ENCODE results near the gene COL9A3. TPM values are rescaled to one million over a fixed set of nuclear protein-coding genes. Genes with fewer than 3 reads are reported as not detected.
"Not testable (repeated sequence)": the region's sequence is repeated elsewhere in the genome, so short reads cannot be mapped to it uniquely, and the experiment has no call there.

Gene COL9A3
- total RNA-seq, 2 experiments from 2014 or later, result 0.45 TPM; not detected in 1

- H3K27me3 Mint-ChIP-seq, result no peaks in the 10 kb centered on the region
- H3K9me3 Mint-ChIP-seq (ENCODE audit: low read depth), result no peaks in the 10 kb centered on the region
- H3K4me1 Mint-ChIP-seq, result no peaks in the 10 kb centered on the region
- no peak for DNase-seq
- CTCF ChIA-PET, result no interaction called here
- H3K27ac Mint-ChIP-seq, result no peak overlapping the region
- H3K36me3 Mint-ChIP-seq, result no peaks in the 10 kb centered on the region
- no peak overlapping the region for H3K4me3 Mint-ChIP-seq
- ATAC-seq, result no peak
Measured at GRCh38 chr20:62838128-62838891, 21.5 kb downstream of the COL9A3 start.

GRCh38 chr20:62839261-62839660, 22.4 kb downstream of the COL9A3 start:
- H3K27ac Mint-ChIP-seq, result no peak overlapping the region
- no peaks in the 10 kb centered on the region for H3K36me3 Mint-ChIP-seq
- H3K4me3 Mint-ChIP-seq, result no peak overlapping the region
- ATAC-seq (no peak), DNase-seq (no peak)
- CTCF ChIA-PET, result no interaction called here
- no peaks in the 10 kb centered on the region for H3K4me1 Mint-ChIP-seq
- H3K9me3 Mint-ChIP-seq (ENCODE audit: low read depth), result no peaks in the 10 kb centered on the region
- no peaks in the 10 kb centered on the region for H3K27me3 Mint-ChIP-seq

- no peaks in the 10 kb centered on the region for H3K36me3 Mint-ChIP-seq
- CTCF ChIA-PET, result no interaction called here
- H3K9me3 Mint-ChIP-seq (ENCODE audit: low read depth), result no peaks in the 10 kb centered on the region
- no peak for ATAC-seq
- no peaks in the 10 kb centered on the region for H3K4me1 Mint-ChIP-seq
- no peak overlapping the region for H3K4me3 Mint-ChIP-seq
- no peak for DNase-seq
- no peak overlapping the region for H3K27ac Mint-ChIP-seq
- H3K27me3 Mint-ChIP-seq, result no peaks in the 10 kb centered on the region
Measured at GRCh38 chr20:62839816-62840215, 23.0 kb downstream of the COL9A3 start.

GRCh38 chr20:62840244-62841197, 23.7 kb downstream of the COL9A3 start:
- ATAC-seq (no peak), DNase-seq (no peak)
- Mint-ChIP-seq H3K4me3 (no peak overlapping the region), H3K27ac (no peak overlapping the region), H3K36me3 (peaks cover 1% of the 10 kb centered on the region), H3K4me1 (no peaks in the 10 kb centered on the region), H3K27me3 (no peaks in the 10 kb centered on the region), H3K9me3 (ENCODE audit: low read depth) (no peaks in the 10 kb centered on the region)
- CTCF ChIA-PET, result no interaction called here

- no peaks in the 10 kb centered on the region for H3K4me1 Mint-ChIP-seq
Measured at GRCh38 chr20:62841705-62842212, 24.9 kb downstream of the COL9A3 start.

GRCh38 chr20:62843656-62844055, 26.8 kb downstream of the COL9A3 start:
- Mint-ChIP-seq H3K27ac (no peak overlapping the region), H3K4me1 (no peaks in the 10 kb centered on the region), H3K9me3 (ENCODE audit: low read depth) (no peaks in the 10 kb centered on the region), H3K36me3 (peaks cover 1% of the 10 kb centered on the region), H3K4me3 (no peak overlapping the region), H3K27me3 (no peaks in the 10 kb centered on the region)
- DNase-seq (no peak), ATAC-seq (no peak)
- CTCF ChIA-PET, result no interaction called here

More at GRCh38 chr20:62841705-62842212, 24.9 kb downstream of the COL9A3 start:
- Mint-ChIP-seq H3K36me3 (peaks cover 1% of the 10 kb centered on the region), H3K9me3 (ENCODE audit: low read depth) (no peaks in the 10 kb centered on the region), H3K4me3 (no peak overlapping the region), H3K27me3 (no peaks in the 10 kb centered on the region), H3K27ac (no peak overlapping the region)
- CTCF ChIA-PET, result no interaction called here
- DNase-seq (no peak), ATAC-seq (no peak)

- DNase-seq (no peak), ATAC-seq (no peak)
- Mint-ChIP-seq H3K27ac (no peak overlapping the region), H3K27me3 (no peaks in the 10 kb centered on the region), H3K36me3 (peaks cover 1% of the 10 kb centered on the region), H3K4me1 (no peaks in the 10 kb centered on the region), H3K9me3 (ENCODE audit: low read depth) (no peaks in the 10 kb centered on the region), H3K4me3 (no peak overlapping the region)
- CTCF ChIA-PET, result interaction anchor here (1.0 kb wide), 1 partner anchor 12 kb away, joined by 3 read pairs; no protein-coding TSS in a partner anchor
Measured at GRCh38 chr20:62844182-62844581, 27.3 kb downstream of the COL9A3 start.

GRCh38 chr20:62845416-62846160, 28.7 kb downstream of the COL9A3 start:
- no peaks in the 10 kb centered on the region for H3K4me1 Mint-ChIP-seq
- CTCF ChIA-PET, result interaction anchor here (0.8 to 1.0 kb wide), 2 partner anchors 13 to 23 kb away, joined by 3 read pairs; no protein-coding TSS in a partner anchor
- H3K4me3 Mint-ChIP-seq, result no peak overlapping the region
- no peaks in the 10 kb centered on the region for H3K9me3 Mint-ChIP-seq (ENCODE audit: low read depth)
- no peak for ATAC-seq
- peaks cover 1% of the 10 kb centered on the region for H3K36me3 Mint-ChIP-seq
- no peak overlapping the region for H3K27ac Mint-ChIP-seq
- no peak for DNase-seq
- no peaks in the 10 kb centered on the region for H3K27me3 Mint-ChIP-seq

- ATAC-seq (no peak), DNase-seq (no peak)
- no peaks in the 10 kb centered on the region for H3K27me3 Mint-ChIP-seq
- peaks cover 1% of the 10 kb centered on the region for H3K36me3 Mint-ChIP-seq
- no peaks in the 10 kb centered on the region for H3K9me3 Mint-ChIP-seq (ENCODE audit: low read depth)
- H3K4me1 Mint-ChIP-seq, result no peaks in the 10 kb centered on the region
- no peak overlapping the region for H3K4me3 Mint-ChIP-seq
- CTCF ChIA-PET, result interaction anchor here (0.7 to 1.6 kb wide), 3 partner anchors 12 to 38 kb away, joined by 3 to 9 read pairs (median 4); no protein-coding TSS in a partner anchor
- no peak overlapping the region for H3K27ac Mint-ChIP-seq
Measured at GRCh38 chr20:62846166-62846890, 29.5 kb downstream of the COL9A3 start.

GRCh38 chr20:62848917-62849316, 32.1 kb downstream of the COL9A3 start:
- H3K36me3 Mint-ChIP-seq; H3K27ac Mint-ChIP-seq; DNase-seq; ATAC-seq; H3K4me1 Mint-ChIP-seq; H3K27me3 Mint-ChIP-seq; H3K9me3 Mint-ChIP-seq (ENCODE audit: low read depth); H3K4me3 Mint-ChIP-seq: not testable (repeated sequence)
- CTCF ChIA-PET, result interaction anchor here (0.8 to 1.8 kb wide), 3 partner anchors 26 to 180 kb away, joined by 3 to 4 read pairs (median 4); no protein-coding TSS in a partner anchor

GRCh38 chr20:62849431-62849830, 32.6 kb downstream of the COL9A3 start:
- Mint-ChIP-seq H3K4me1 (no peaks in the 10 kb centered on the region), H3K27me3 (no peaks in the 10 kb centered on the region), H3K9me3 (ENCODE audit: low read depth) (no peaks in the 10 kb centered on the region), H3K27ac (no peak overlapping the region), H3K36me3 (peaks cover 1% of the 10 kb centered on the region), H3K4me3 (no peak overlapping the region)
- CTCF ChIA-PET, result interaction anchor here (0.8 to 1.8 kb wide), 3 partner anchors 27 to 180 kb away, joined by 3 to 4 read pairs (median 4); no protein-coding TSS in a partner anchor
- ATAC-seq, result no peak
- DNase-seq, result no peak

GRCh38 chr20:62850333-62850974, 33.6 kb downstream of the COL9A3 start:
- no peaks in the 10 kb centered on the region for H3K9me3 Mint-ChIP-seq (ENCODE audit: low read depth)
- H3K36me3 Mint-ChIP-seq, result peaks cover 3% of the 10 kb centered on the region
- H3K4me3 Mint-ChIP-seq, result no peak overlapping the region
- no peaks in the 10 kb centered on the region for H3K4me1 Mint-ChIP-seq
- no peak overlapping the region for H3K27ac Mint-ChIP-seq
- no peaks in the 10 kb centered on the region for H3K27me3 Mint-ChIP-seq
- ATAC-seq (no peak), DNase-seq (no peak)
- CTCF ChIA-PET, result no interaction called here
